ENCODE data around the gene PAQR4. TPM values are rescaled to one million over a fixed set of nuclear protein-coding genes. Genes with fewer than 3 reads are reported as not detected.

PAQR4 gene
- total and polyA plus RNA-seq, 2 of the 13 experiments (the other 11 are each of a cell fraction or from before 2014, with no cell fraction given) = 15.9 to 24.8 TPM

- TF ChIP-seq ZBTB14 (CRISPR knock-in tag; IDR thresholded peaks at IDR 0.05) (peak; percentile 34; the same call in 1 of the 2 replicates), ZNF556 (CRISPR knock-in tag; IDR thresholded peaks at IDR 0.05; ENCODE audit: borderline replicate concordance) (0 out of 2 replicates have a peak, but pooled peaks have one; percentile 49), ZNF691 (CRISPR knock-in tag; IDR thresholded peaks at IDR 0.05; ENCODE audit: borderline replicate concordance, low read depth) (no peak; the same call in 1 of the 2 replicates), ZNF274 (CRISPR knock-in tag; IDR thresholded peaks at IDR 0.05) (peak; percentile 42; the same call in 1 of the 2 replicates), MNT (IDR thresholded peaks at IDR 0.05) (no peak), ZNF605 (CRISPR knock-in tag; IDR thresholded peaks at IDR 0.05) (0 out of 2 replicates have a peak, but pooled peaks have one; percentile 66), RXRA (CRISPR knock-in tag; IDR thresholded peaks at IDR 0.05) (peak; percentile 24; the same call in 1 of the 2 replicates), GABPB1 (CRISPR knock-in tag; IDR thresholded peaks at IDR 0.05) (peak; percentile 73), POLR2G (IDR thresholded peaks at IDR 0.05; ENCODE audit: low read depth, low read length) (peak; percentile 70; the same call in 1 of the 2 replicates), MAZ (IDR thresholded peaks at IDR 0.05; ENCODE audit: borderline replicate concordance, low read depth, low read length) (peak; percentile 85; the same call in 1 of the 2 replicates), MAZ (CRISPR knock-in tag; IDR thresholded peaks at IDR 0.05; ENCODE audit: low read depth) (0 out of 2 replicates have a peak, but pooled peaks have one; percentile 22), NCOR1 (IDR thresholded peaks at IDR 0.05; ENCODE audit: borderline replicate concordance, low read length) (no peak), EZH2 (conservative IDR thresholded peaks at IDR 0.05; ENCODE audit: low read depth, low read length) (no peak), ETV5 (CRISPR knock-in tag; IDR thresholded peaks at IDR 0.05; ENCODE audit: borderline replicate concordance) (peak; percentile 52; the same call in 1 of the 2 replicates), MLXIP (CRISPR knock-in tag; IDR thresholded peaks at IDR 0.05; ENCODE audit: borderline replicate concordance) (no peak), MTERF4 (CRISPR knock-in tag; IDR thresholded peaks at IDR 0.05) (peak; percentile 68; the same call in 1 of the 2 replicates), HDAC2 (CRISPR knock-in tag; IDR thresholded peaks at IDR 0.05) (peak; percentile 63), SP5 (CRISPR knock-in tag; IDR thresholded peaks at IDR 0.05; ENCODE audit: borderline replicate concordance, low read depth) (peak; percentile 40; the same call in 1 of the 2 replicates), PHF8 (CRISPR knock-in tag; IDR thresholded peaks at IDR 0.05) (peak; percentile 50), ZSCAN12 (CRISPR knock-in tag; IDR thresholded peaks at IDR 0.05) (0 out of 2 replicates have a peak, but pooled peaks have one; percentile 42)
Measured at GRCh38 chr16:2969545-2970521, 685 bp downstream of the PAQR4 start (continued).
